Measurements from ENCODE around the gene HMCN1.
A peak's percentile ranks its signal among the peaks of the same experiment; 100 is the strongest.

HMCN1 gene

GRCh38 chr1:185857442-185857841, 123.3 kb downstream of the HMCN1 start:
- no peak for DNase-seq

- DNase-seq = no peak
These were observed 126.1 kb downstream of the HMCN1 start for GRCh38 chr1:185860311-185860710.

GRCh38 chr1:185860859-185861258, 126.7 kb downstream of the HMCN1 start:
- DNase-seq = no peak

DNA sequence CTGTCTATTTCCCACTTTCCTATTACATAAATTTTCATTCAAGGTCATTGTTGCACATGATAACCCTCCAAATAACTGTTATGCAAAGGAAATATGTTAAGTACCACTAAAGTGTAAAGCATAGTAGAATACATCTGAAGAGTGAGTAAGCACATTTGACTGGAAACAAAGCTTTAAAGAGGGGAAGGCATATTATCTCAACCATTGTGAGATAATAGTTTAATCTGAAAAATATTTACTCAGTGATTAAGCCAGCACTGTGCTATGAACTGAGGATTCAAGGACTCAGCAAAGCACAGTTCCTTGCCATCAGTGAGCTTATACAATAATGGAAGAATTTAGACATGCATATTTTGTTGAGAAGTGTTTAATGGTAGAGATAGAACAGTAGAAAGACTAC, 127.4 kb downstream of the HMCN1 start:
- no peak for DNase-seq

DNA sequence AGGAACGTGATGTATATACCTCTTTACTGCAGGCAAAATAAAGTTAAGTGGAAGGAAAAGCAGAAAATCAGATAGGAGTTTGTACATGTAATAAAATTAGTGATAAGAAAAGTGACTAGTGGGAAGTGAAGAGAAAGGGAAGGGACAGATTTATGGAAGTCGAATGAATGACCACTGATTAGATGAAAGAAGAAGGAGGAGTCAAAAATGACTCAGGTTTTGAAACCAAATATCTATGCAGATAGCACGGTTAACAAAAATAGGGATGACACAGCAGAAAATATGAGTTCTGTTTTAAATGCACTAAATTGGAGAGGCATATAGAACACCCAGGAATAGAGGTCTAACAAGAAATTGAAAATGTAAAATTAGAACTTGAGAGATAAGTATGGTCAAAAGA, 128.0 kb downstream of the HMCN1 start:
- DNase-seq = no peak

DNA sequence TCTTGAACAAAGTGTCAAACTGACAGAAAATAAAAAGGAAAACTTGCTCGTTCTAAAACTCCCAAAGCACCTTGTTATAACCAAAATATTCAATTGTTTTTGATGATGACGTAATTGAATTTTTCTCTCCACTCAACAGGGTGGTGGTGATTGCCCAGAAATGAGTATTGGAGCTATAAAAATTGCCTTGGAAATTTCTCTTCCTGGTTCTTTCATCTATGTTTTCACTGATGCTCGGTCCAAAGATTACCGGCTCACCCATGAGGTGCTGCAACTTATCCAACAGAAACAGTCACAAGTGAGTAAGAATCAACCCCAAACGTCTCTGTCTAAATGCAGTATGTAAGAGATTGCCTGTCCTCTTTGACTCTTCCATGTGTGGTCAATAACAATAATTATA, 130.1 kb downstream of the HMCN1 start:
- no peak for DNase-seq

GRCh38 chr1:185864889-185865517, 130.8 kb downstream of the HMCN1 start:
- no peak for DNase-seq

DNA sequence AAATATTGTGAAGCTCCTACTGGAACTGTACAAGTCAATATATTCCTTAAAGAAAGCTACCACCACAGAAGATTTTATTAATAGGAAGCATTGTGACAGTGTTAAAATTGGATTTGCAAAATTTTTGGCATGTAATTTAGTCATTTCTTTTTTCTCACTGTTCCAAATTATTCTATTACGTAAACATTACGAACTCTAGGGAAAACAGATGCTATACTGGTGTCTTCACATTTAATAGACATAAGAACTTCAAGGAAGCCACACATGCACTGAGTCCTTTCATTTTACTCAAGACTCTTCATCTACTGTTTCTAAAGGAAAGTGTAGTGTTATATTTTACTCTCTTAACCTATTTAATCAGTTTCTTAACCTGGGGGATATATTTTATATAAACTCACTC, 135.4 kb downstream of the HMCN1 start:
- no peak for DNase-seq

GRCh38 chr1:185871627-185872150, 137.5 kb downstream of the HMCN1 start:
- no peak for DNase-seq

GRCh38 chr1:185874246-185874645, 140.1 kb downstream of the HMCN1 start:
- DNase-seq = no peak

GRCh38 chr1:185880330-185880729, 146.1 kb downstream of the HMCN1 start:
- no peak for DNase-seq

DNA sequence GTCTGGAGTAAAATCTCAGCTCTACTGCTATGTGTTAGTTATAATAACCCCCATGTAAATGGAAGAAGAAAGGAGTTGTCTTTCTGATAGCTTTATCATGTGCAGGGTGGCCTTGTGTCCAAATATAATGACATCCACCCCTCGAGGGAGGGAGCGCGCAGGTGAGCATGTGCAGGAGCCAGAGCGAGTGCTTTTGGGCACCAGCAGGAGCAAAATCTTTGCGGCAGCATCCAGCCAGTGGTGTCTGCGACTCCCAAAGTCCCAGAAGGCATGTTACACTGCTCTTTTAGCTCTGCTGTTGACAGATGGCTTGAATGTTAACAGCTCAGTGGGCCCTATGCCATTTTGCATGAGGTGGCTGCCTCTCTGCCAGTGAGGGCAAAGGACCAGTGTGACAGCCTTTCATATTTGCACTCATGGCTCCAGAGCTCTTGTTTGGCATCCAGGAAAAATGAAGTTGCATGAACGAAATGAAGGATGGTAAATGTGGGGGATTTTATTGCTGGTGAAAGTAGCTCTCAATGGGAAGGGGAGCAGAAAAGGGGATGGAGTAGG, 146.7 kb downstream of the HMCN1 start:
- no peak for DNase-seq

GRCh38 chr1:185886046-185886445, 151.9 kb downstream of the HMCN1 start:
- no peak for DNase-seq

DNA sequence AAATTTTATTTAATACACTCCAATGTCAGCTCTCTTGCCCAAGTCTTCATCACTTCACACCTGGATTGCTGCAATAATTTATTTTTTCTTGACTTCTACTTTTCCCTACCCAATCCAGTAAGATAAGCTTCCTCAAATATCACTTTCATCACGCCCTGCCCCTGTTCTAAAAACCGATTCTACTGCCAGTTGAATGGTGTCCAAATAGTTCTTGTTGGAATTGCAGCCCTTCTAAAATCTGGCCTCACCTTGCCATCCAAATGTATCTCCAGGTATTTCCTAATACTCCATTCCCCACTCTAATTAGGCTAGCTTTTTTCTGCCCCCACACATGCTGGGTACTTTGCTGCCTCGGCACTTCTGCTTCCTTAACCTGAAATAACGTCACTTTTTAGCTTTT, 152.5 kb downstream of the HMCN1 start:
- DNase-seq = no peak

DNA sequence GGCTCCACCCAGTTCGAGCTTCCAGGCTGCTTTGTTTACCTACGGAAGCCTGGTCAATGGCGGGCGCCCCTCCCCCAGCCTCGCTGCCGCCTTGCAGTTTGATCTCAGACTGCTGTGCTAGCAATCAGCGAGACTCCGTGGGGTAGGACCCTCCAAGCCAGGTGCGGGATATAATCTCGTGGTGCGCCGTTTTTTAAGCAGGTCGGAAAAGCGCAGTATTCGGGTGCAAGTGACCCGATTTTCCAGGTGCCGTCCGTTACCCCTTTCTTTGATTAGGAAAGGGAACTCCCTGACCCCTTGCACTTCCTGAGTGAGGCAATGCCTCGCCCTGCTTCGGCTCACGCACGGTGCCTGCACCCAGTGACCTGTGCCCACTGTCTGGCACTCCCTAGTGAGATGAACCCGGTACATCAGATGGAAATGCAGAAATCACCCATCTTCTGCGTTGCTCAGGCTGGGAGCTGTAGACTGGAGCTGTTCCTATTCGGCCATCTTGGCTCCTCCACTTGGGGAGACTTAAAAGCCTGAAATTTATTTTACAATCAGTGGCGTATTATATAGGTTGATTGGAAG, 158.7 kb downstream of the HMCN1 start:
- DNase-seq = peak; percentile 10 to 36

- DNase-seq = no peak
These were observed 160.6 kb downstream of the HMCN1 start for GRCh38 chr1:185894791-185895190.

DNA sequence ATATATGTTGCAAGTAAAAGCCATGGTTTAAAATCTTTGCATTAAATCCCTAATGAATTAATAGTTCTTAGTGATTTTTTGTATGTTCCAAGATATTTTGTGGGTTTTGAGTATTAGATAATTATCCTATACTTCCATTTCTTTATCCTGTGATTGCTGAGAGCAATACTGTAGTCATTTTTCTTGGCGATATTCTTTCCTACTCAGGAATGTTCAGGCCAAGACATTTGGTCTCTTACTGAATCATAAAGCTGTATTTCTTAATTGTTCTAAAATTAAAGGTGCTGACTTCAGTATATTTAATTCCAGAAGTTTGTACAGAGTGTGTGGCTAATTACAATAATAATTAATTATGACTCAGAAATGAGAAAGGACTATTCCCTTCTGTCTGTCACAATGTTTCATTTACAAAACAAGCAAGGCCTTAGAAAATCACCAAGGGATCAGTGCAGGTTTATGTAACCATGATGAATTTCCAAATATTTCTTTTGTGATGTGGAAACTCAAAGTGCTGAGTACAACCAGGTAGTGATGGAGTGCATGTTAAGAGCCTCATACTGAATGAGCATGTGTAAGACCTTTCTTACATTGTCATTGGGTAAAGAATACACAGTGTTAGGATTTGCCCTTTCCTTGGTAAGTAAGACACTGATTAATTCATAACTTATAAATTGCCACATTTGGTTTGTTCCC, 161.2 kb downstream of the HMCN1 start:
- no peak for DNase-seq

DNA sequence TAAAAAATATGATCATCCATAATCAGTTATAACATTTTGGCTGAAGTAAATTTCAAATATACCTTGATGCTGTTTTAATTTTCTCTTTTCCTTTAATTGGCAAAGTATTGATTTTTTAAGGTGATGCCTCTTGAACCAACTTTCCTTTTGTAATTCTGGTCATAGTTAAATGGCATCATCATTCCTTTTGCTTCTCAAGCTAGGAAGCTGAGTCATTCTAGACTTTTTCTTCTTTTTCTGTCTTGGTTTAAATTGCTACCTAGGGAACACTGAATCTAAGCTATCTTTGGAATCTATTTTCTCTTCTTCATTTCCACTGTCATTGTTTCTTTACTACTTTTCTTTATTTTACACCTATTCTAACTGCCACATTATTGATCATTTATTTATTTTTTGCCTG, 162.7 kb downstream of the HMCN1 start:
- no peak for DNase-seq

- no peak for DNase-seq
These were observed 172.0 kb downstream of the HMCN1 start for GRCh38 chr1:185906186-185906585.

- DNase-seq = no peak
These were observed 173.1 kb downstream of the HMCN1 start for GRCh38 chr1:185907246-185907645.

DNA sequence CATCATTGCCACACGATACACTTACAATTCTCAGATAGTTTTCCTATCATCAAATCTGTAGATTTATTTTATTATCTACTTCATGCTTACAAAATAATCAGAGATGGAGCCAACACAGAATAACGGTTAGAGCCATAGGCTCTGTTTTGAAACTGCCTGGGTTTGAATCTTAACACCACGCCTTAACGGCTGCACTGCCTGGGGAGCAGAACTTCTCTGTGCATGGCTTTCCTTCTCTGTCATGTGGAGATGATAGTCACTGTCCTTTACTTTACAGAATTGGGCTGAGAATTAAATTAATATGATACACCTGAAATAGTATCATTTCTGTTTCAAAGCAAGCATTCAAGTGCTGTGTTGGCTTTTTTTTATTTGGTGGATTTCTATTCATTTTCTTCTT, 177.8 kb downstream of the HMCN1 start:
- DNase-seq = no peak

- DNase-seq = no peak
These were observed 178.3 kb downstream of the HMCN1 start for GRCh38 chr1:185912504-185912903.

GRCh38 chr1:185914089-185914488, 179.9 kb downstream of the HMCN1 start:
- DNase-seq = no peak

- no peak for DNase-seq
These were observed 182.7 kb downstream of the HMCN1 start for GRCh38 chr1:185916861-185917260.
